H1 (cell line): ENCODE results near the gene GSTM2. TPM values are rescaled to one million over a fixed set of nuclear protein-coding genes. Genes with fewer than 3 reads are reported as not detected.
"Not testable (repeated sequence)": the region's sequence is repeated elsewhere in the genome, so short reads cannot be mapped to it uniquely, and the experiment has no call there.

Experiments
- CTCF ChIA-PET: fragments of 300-600 bp; sonication (Branson Sonifier 250); formaldehyde crosslinking; loops from one replicate; lab custom pipeline; 2021; ENCODE audit not compliant: partially characterized antibody; lab: Charles Lee
- POLR2A ChIA-PET: fragments of 300-600 bp; sonication (Branson Sonifier 250); formaldehyde crosslinking; loops from one replicate; lab custom pipeline; 2021; ENCODE audit warnings: inconsistent platforms; ENCODE audit not compliant: partially characterized antibody; lab: Charles Lee
- DNase-seq, 2 experiments: peaks; one replicate each; pipeline versions ENCODE4 v3.0.0 to v3.0.0-alpha.2; 2010 to 2022; ENCODE audit warnings: low spot score in 2 of 2, low read depth in 1 of 2, mixed read lengths in 1 of 2
- FAIRE-seq: peaks from 2 replicates; lab custom pipeline; 2011; peaks lifted over from hg19 to GRCh38; lab: Jason Lieb, UNC
- H2AFZ ChIP-seq: 2 replicates; pipeline ENCODE4 v1.8.1; 2012; ENCODE audit warnings: low read length, inconsistent platforms
- H2AK5ac ChIP-seq: 2 replicates; pipeline ENCODE4 v1.6.1; 2013; ENCODE audit warnings: low read depth, low read length
- H2BK120ac ChIP-seq: replicated peaks from 2 replicates; pipeline ENCODE3; 2013; ENCODE audit warnings: low read depth, low read length, inconsistent platforms
- H2BK12ac ChIP-seq: 2 replicates; pipeline ENCODE4 v1.6.1; 2013; ENCODE audit warnings: low read depth, low read length
- H2BK15ac ChIP-seq: 2 replicates; pipeline ENCODE4 v1.6.1; 2013; ENCODE audit warnings: low read length
- H2BK20ac ChIP-seq: 2 replicates; pipeline ENCODE4 v1.6.1; 2013; ENCODE audit warnings: low read length
- H2BK5ac ChIP-seq: 2 replicates; pipeline ENCODE4 v1.6.1; 2013; ENCODE audit warnings: low read depth, low read length
- H3K14ac ChIP-seq: 2 replicates; pipeline ENCODE4 v1.6.1; 2013; ENCODE audit warnings: inconsistent platforms; ENCODE audit not compliant: insufficient read length
- H3K18ac ChIP-seq: 2 replicates; pipeline ENCODE4 v1.6.1; 2013; ENCODE audit warnings: low read length; ENCODE audit errors: extremely low read depth
- H3K23ac ChIP-seq: 2 replicates; pipeline ENCODE4 v1.6.1; 2013; ENCODE audit warnings: inconsistent platforms; ENCODE audit not compliant: insufficient read length
- H3K23me2 ChIP-seq: 2 replicates; pipeline ENCODE4 v1.6.1; 2013; ENCODE audit warnings: low read depth, low read length
- H3K27ac ChIP-seq: 2 replicates; pipeline ENCODE4 v1.6.1; 2011; ENCODE audit warnings: low read depth, low read length, inconsistent platforms
- H3K27me3 ChIP-seq, 4 experiments: replicated peaks in 1 of 4; 1 replicate in 1 of 4; 2 replicates in 3 of 4; pipeline versions ENCODE4 v1.6.1 to v1.8.1; 2011 to 2013; ENCODE audit warnings: low read length in 3 of 4, mild to moderate bottlenecking in 3 of 4, inconsistent platforms in 2 of 4, mixed read lengths in 2 of 4, moderate library complexity in 1 of 4; ENCODE audit not compliant: control insufficient read depth in 3 of 4, insufficient read depth in 3 of 4; ENCODE audit errors: extremely low read depth in 1 of 4
- H3K36me3 ChIP-seq, 4 experiments: 2 replicates each; pipeline versions ENCODE4 v1.6.1 to v1.8.1; 2011 to 2013; ENCODE audit warnings: mild to moderate bottlenecking in 4 of 4, low read length in 3 of 4, moderate library complexity in 2 of 4, control low read depth in 1 of 4, inconsistent platforms in 1 of 4; ENCODE audit not compliant: insufficient read depth in 4 of 4, control insufficient read depth in 2 of 4
- H3K4ac ChIP-seq: replicated peaks from 2 replicates; pipeline ENCODE3; 2013; ENCODE audit warnings: low read length, low read depth, mixed read lengths, inconsistent platforms; ENCODE audit not compliant: insufficient read length
- H3K4me1 ChIP-seq, 4 experiments: replicated peaks in 1 of 4; 1 replicate in 1 of 4; 2 replicates in 3 of 4; pipeline versions ENCODE4 v1.6.1 to v1.8.1; 2011 to 2013; ENCODE audit warnings: low read length in 3 of 4, inconsistent platforms in 2 of 4, mixed read lengths in 1 of 4; ENCODE audit not compliant: insufficient read depth in 4 of 4, control insufficient read depth in 3 of 4
- H3K4me2 ChIP-seq, 2 experiments: 2 replicates each; pipeline versions ENCODE4 v1.6.1 to v1.8.1; 2011 to 2013; ENCODE audit warnings: low read depth in 2 of 2, low read length in 2 of 2, control low read depth in 1 of 2, inconsistent platforms in 1 of 2, mild to moderate bottlenecking in 1 of 2; ENCODE audit not compliant: insufficient read depth in 1 of 2
- H3K4me3 ChIP-seq, 4 experiments: fragments of 200-600, 300-600 bp in 1 of 4; sonication (generic), shearing (Covaris generic), sonication (Bioruptor Twin) in 1 of 4; 2 replicates each; pipeline versions ENCODE4 v1.5.1 to v1.8.1; 2011 to 2016; ENCODE audit warnings: low read length in 4 of 4, low read depth in 3 of 4, control low read depth in 2 of 4, inconsistent platforms in 2 of 4, mild to moderate bottlenecking in 2 of 4, mixed read lengths in 1 of 4, moderate library complexity in 1 of 4; ENCODE audit not compliant: insufficient read depth in 2 of 4; ENCODE audit errors: extremely low read depth in 1 of 4
- H3K56ac ChIP-seq: replicated peaks from 2 replicates; pipeline ENCODE3; 2013; ENCODE audit warnings: low read depth, mild to moderate bottlenecking, mixed read lengths, low read length, inconsistent platforms; ENCODE audit not compliant: insufficient read length
- H3K79me1 ChIP-seq: 2 replicates; pipeline ENCODE4 v1.6.1; 2013; ENCODE audit warnings: low read depth, low read length, control low read depth
- H3K79me2 ChIP-seq, 2 experiments: 2 replicates each; pipeline versions ENCODE4 v1.6.1 to v1.8.1; 2012 to 2013; ENCODE audit warnings: low read length in 2 of 2, mild to moderate bottlenecking in 2 of 2, inconsistent platforms in 1 of 2; ENCODE audit not compliant: insufficient read depth in 2 of 2, control insufficient read depth in 1 of 2
- H3K9ac ChIP-seq, 4 experiments: replicated peaks in 1 of 4; 1 replicate in 1 of 4; 2 replicates in 3 of 4; pipeline versions ENCODE4 v1.6.1 to v1.8.1; 2011 to 2013; ENCODE audit warnings: low read depth in 3 of 4, low read length in 3 of 4, control low read depth in 2 of 4, mild to moderate bottlenecking in 2 of 4, moderate library complexity in 2 of 4, inconsistent platforms in 1 of 4; ENCODE audit errors: extremely low read depth in 1 of 4
- H3K9me3 ChIP-seq, 2 experiments: 2 replicates each; pipeline versions ENCODE4 v1.6.1 to v1.8.1; 2012 to 2013; ENCODE audit warnings: mild to moderate bottlenecking in 2 of 2, moderate library complexity in 2 of 2, control low read depth in 1 of 2, inconsistent platforms in 1 of 2, low read depth in 1 of 2, low read length in 1 of 2, mixed read lengths in 1 of 2; ENCODE audit not compliant: insufficient read depth in 2 of 2
- H4K20me1 ChIP-seq, 2 experiments: replicated peaks in 1 of 2; 2 replicates each; pipeline versions ENCODE3 to v1.8.1; 2011 to 2013; ENCODE audit warnings: inconsistent platforms in 2 of 2, low read length in 2 of 2, mild to moderate bottlenecking in 1 of 2; ENCODE audit not compliant: insufficient read depth in 2 of 2, control insufficient read depth in 1 of 2
- H4K5ac ChIP-seq: 2 replicates; pipeline ENCODE4 v1.6.1; 2013; ENCODE audit warnings: low read length, low read depth, mixed read lengths, inconsistent platforms; ENCODE audit not compliant: insufficient read length
- H4K8ac ChIP-seq: 2 replicates; pipeline ENCODE4 v1.8.0; 2013; ENCODE audit warnings: mild to moderate bottlenecking, moderate library complexity, low read length, inconsistent platforms; ENCODE audit not compliant: insufficient read depth; ENCODE audit errors: extremely low read depth
- H4K91ac ChIP-seq: replicated peaks from 2 replicates; pipeline ENCODE3; 2013; ENCODE audit warnings: low read length, mixed read lengths, inconsistent platforms; ENCODE audit not compliant: insufficient read length
- WGBS, 2 experiments: shearing (Covaris generic) in 1 of 2; methylation state at CpG; one replicate each; pipeline versions ENCODE4 v1.1.6 to v1.1.7; 2013 to 2015; ENCODE audit warnings: low lambda C conversion rate in 2 of 2, mixed read lengths in 2 of 2, inconsistent platforms in 1 of 2, low coverage in 1 of 2, missing lambda C conversion rate in 1 of 2; ENCODE audit not compliant: insufficient replicate concordance in 2 of 2, insufficient coverage in 1 of 2, insufficient read length in 1 of 2; ENCODE audit errors: extremely low coverage in 1 of 2, missing lambda C conversion rate in 1 of 2; 5-methylcytosine and 5-hydroxymethylcytosine counted together
- polyA plus RNA-seq, 7 experiments: library from polyadenylated mRNA; depleted of rRNA in 3 of 7; stranded (reverse) in 5 of 7; unstranded in 2 of 7; fragments of >200 nt in 5 of 7; fragments of 200-250 nt in 2 of 7; gene quantifications; 1 replicate in 5 of 7; 2 replicates in 1 of 7; 4 replicates in 1 of 7; pipeline versions ENCODE4 v1.2.1 to v1.2.3, GENCODE V29; 2011 to 2013; ENCODE audit warnings: missing spikeins in 2 of 7, mixed read lengths in 2 of 7
- total RNA-seq: library from RNA; stranded (reverse); fragmentation: NEBNext Ultra II Directional; extraction: Animal tissue kit (Norgen Biotek cat#: 25700); gene quantifications from 2 replicates; pipeline ENCODE4 v1.2.1, GENCODE V29; 2021

GSTM2 gene
- total and polyA plus RNA-seq, 2 of the 8 experiments (the other 6 are each of a cell fraction or from before 2014, with no cell fraction given) = 9.6 to 23.1 TPM

GRCh38 chr1:109685890-109686289, 18.0 kb downstream of the GSTM2 start:
- H3K4ac ChIP-seq, POLR2A ChIA-PET, H2BK5ac ChIP-seq, H3K18ac ChIP-seq, H2BK20ac ChIP-seq, H4K20me1 ChIP-seq, H3K9me3 ChIP-seq, H3K27ac ChIP-seq, H2BK120ac ChIP-seq, H2BK15ac ChIP-seq, H3K4me2 ChIP-seq, H3K14ac ChIP-seq, H3K79me1 ChIP-seq, H3K23me2 ChIP-seq, H4K91ac ChIP-seq, CTCF ChIA-PET, H3K27me3 ChIP-seq, H3K9ac ChIP-seq, H4K5ac ChIP-seq, DNase-seq, H3K79me2 ChIP-seq, H3K23ac ChIP-seq, H3K56ac ChIP-seq, H3K4me1 ChIP-seq, H3K36me3 ChIP-seq, H2BK12ac ChIP-seq, FAIRE-seq, H2AK5ac ChIP-seq, H4K8ac ChIP-seq, H2AFZ ChIP-seq, H3K4me3 ChIP-seq: not testable (repeated sequence)
- 91% methylated on average over 4 of the region's 4 CpGs; no CpG with 5 or more reads in 1 of the 2 experiments for WGBS, 2 experiments

GRCh38 chr1:109687109-109687508, 19.3 kb downstream of the GSTM2 start:
- not testable (repeated sequence) for H3K36me3 ChIP-seq, H4K8ac ChIP-seq, H3K23me2 ChIP-seq, H2BK15ac ChIP-seq, H2BK12ac ChIP-seq, H2BK5ac ChIP-seq, H3K56ac ChIP-seq, H3K4me1 ChIP-seq, H4K20me1 ChIP-seq, H4K91ac ChIP-seq, H2BK120ac ChIP-seq, H3K79me1 ChIP-seq, H4K5ac ChIP-seq, H3K18ac ChIP-seq, DNase-seq, H3K4ac ChIP-seq, H3K23ac ChIP-seq, H2BK20ac ChIP-seq, H3K14ac ChIP-seq, H3K27ac ChIP-seq, H3K9me3 ChIP-seq, H3K27me3 ChIP-seq, H3K79me2 ChIP-seq, H2AK5ac ChIP-seq
- Histone ChIP-seq H3K9ac (0 out of 7 replicates have a peak overlapping the region, but pooled peaks of 1 of the 4 experiments have one; percentile 1), H3K4me2 (peak overlapping the region; percentile 63 to 90), H2AFZ (0 out of 2 replicates have a peak overlapping the region, but pooled peaks have one; percentile 70), H3K4me3 (peak overlapping the region; percentile 45 to 62 (median 50); a peak in 5 of 8 replicates)
- peak; percentile 68 for FAIRE-seq
- WGBS, 2 experiments = 77% methylated on average over 8 of the region's 11 CpGs; no CpG with 5 or more reads in 1 of the 2 experiments
- ChIA-PET CTCF (interaction anchor here (1.0 to 5.4 kb wide), 12 partner anchors 9 to 187 kb away, joined by 3 to 60 read pairs (median 4); partner anchors contain the start of gene GSTM4), POLR2A (interaction anchor here (1.0 to 1.6 kb wide), 6 partner anchors 17 to 301 kb away, joined by 3 to 5 read pairs (median 4); partner anchors contain the start of gene GSTM4)
